ENCODE measurements around the gene ST3GAL3. TPM values are rescaled to one million over a fixed set of nuclear protein-coding genes. Genes with fewer than 3 reads are reported as not detected.

The ST3GAL3 gene
- total and polyA plus RNA-seq, 2 of the 13 experiments (the other 11 are each of a cell fraction or from before 2014, with no cell fraction given), result 5.1 to 8.1 TPM

- Histone ChIP-seq H3K4me3 (replicated peaks in 1 of 3; ENCODE audit: insufficient read depth in 1 of 3, low read depth in 2 of 3, low read length in 3 of 3) (no peak overlapping the region), H3K4me1 (ENCODE audit: insufficient read depth, low read length) (peaks cover 22% of the 10 kb centered on the region), H3K9ac (ENCODE audit: insufficient read depth, low read depth, low read length) (no peak overlapping the region), H4K20me1 (ENCODE audit: insufficient read depth, low read length) (no peaks in the 10 kb centered on the region), H2AFZ (ENCODE audit: low read length) (no peak overlapping the region), H3K9me3 (ENCODE audit: low read length) (no peaks in the 10 kb centered on the region), H3K27ac (ENCODE audit: extremely low read length, insufficient read depth, low read length) (no peak overlapping the region), H3K27me3 (ENCODE audit: control insufficient read depth in 1 of 2, insufficient read depth in 2 of 2, low read length in 2 of 2) (no peaks in the 10 kb centered on the region; a peak in 1 of 5 replicates), H3K36me3 (replicated peaks in 1 of 2; ENCODE audit: control insufficient read depth in 1 of 2, insufficient read depth in 2 of 2, low read length in 2 of 2) (peaks cover 22 to 53% of the 10 kb centered on the region in 2 experiments; a peak in 4 of 5 replicates), H3K79me2 (ENCODE audit: insufficient read depth, low read length) (peaks cover 21% of the 10 kb centered on the region), H3K4me2 (ENCODE audit: low read depth, low read length) (no peak overlapping the region)
- TF ChIP-seq MAX (IDR thresholded peaks at IDR 0.05), result no peak
- TF ChIP-seq PREB (CRISPR knock-in tag; IDR thresholded peaks at IDR 0.05), result no peak
- DNase-seq (ENCODE audit: low spot score) (no peak), ATAC-seq (no peak), FAIRE-seq (no peak)
- CTCF ChIA-PET (ENCODE audit: low intra/inter-chr PET ratio, low total read pairs), result no interaction called here
- in situ Hi-C loops (cut with HindIII; ENCODE audit: extremely low pct_ligation_motif_present, low pct_unique_long_range_greater_than_20kb), result no loop called here
- intact Hi-C loops (cut with micrococcal nuclease; ENCODE audit: unreplicated experiment), result no loop called here
- no TSS peak for BruUV-seq (replicated peaks)
- POLR2A ChIA-PET, result no interaction called here
Measured at GRCh38 chr1:43703836-43704235, 3.5 kb upstream of the ST3GAL3 start.

- Histone ChIP-seq H3K4me1 (ENCODE audit: insufficient read depth, low read length) (peaks cover 30% of the 10 kb centered on the region), H2AFZ (ENCODE audit: low read length) (no peak overlapping the region), H4K20me1 (ENCODE audit: insufficient read depth, low read length) (no peaks in the 10 kb centered on the region), H3K4me2 (ENCODE audit: low read depth, low read length) (no peak overlapping the region), H3K9ac (ENCODE audit: insufficient read depth, low read depth, low read length) (no peak overlapping the region), H3K36me3 (replicated peaks in 1 of 2; ENCODE audit: control insufficient read depth in 1 of 2, insufficient read depth in 2 of 2, low read length in 2 of 2) (peaks cover 20 to 47% of the 10 kb centered on the region in 2 experiments; a peak in 4 of 5 replicates), H3K27me3 (ENCODE audit: control insufficient read depth in 1 of 2, insufficient read depth in 2 of 2, low read length in 2 of 2) (no peaks in the 10 kb centered on the region; a peak in 1 of 5 replicates), H3K27ac (ENCODE audit: extremely low read length, insufficient read depth, low read length) (no peak overlapping the region), H3K79me2 (ENCODE audit: insufficient read depth, low read length) (peaks cover 25% of the 10 kb centered on the region), H3K9me3 (ENCODE audit: low read length) (no peaks in the 10 kb centered on the region), H3K4me3 (replicated peaks in 1 of 3; ENCODE audit: insufficient read depth in 1 of 3, low read depth in 2 of 3, low read length in 3 of 3) (no peak overlapping the region)
- FAIRE-seq (no peak), DNase-seq (ENCODE audit: low spot score) (no peak), ATAC-seq (no peak)
- BruUV-seq (replicated peaks), result no TSS peak
- CTCF ChIA-PET (ENCODE audit: low intra/inter-chr PET ratio, low total read pairs), result no interaction called here
- POLR2A ChIA-PET, result interaction anchor here (3.0 kb wide), 1 partner anchor 55 kb away, joined by 21 read pairs; the partner anchor contains the start of gene KDM4A
- TF ChIP-seq, protein P1, sequence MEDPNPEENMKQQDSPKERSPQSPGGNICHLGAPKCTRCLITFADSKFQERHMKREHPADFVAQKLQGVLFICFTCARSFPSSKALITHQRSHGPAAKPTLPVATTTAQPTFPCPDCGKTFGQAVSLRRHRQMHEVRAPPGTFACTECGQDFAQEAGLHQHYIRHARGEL (CRISPR knock-in tag; IDR thresholded peaks at IDR 0.05), result peak; percentile 93; the same call in 1 of the 2 replicates
- no peak for TF ChIP-seq ZBTB37 (CRISPR knock-in tag; IDR thresholded peaks at IDR 0.05)
- in situ Hi-C loops (cut with HindIII; ENCODE audit: extremely low pct_ligation_motif_present, low pct_unique_long_range_greater_than_20kb) (no loop called here), intact Hi-C loops (cut with micrococcal nuclease; ENCODE audit: unreplicated experiment) (loop anchor here (5.0 kb wide), 1 partner anchor 242 kb away; the partner anchor contains the start of gene IPO13)
- 93% methylated on average over 2 of the region's 2 CpGs for WGBS (ENCODE audit: low lambda C conversion rate)
Measured at GRCh38 chr1:43704838-43705237, 2.5 kb upstream of the ST3GAL3 start.

Data from HepG2 (cell line).